ENCODE data around the gene LRRC52. TPM values are rescaled to one million over a fixed set of nuclear protein-coding genes. Genes with fewer than 3 reads are reported as not detected.

Gene LRRC52
- total RNA-seq, 6 experiments from 2014 or later, result not detected

- peaks cover 0 to 15% (median 0%) of the 10 kb centered on the region in 4 donors for H3K4me1 ChIP-seq
- peak in 1 of 4 donors; percentile 29 for ATAC-seq
- TF ChIP-seq CTCF (IDR thresholded peaks at IDR 0.05) (no peak), POLR2A (IDR thresholded peaks at IDR 0.05) (no peak)
- intact Hi-C loops (cut with DNase I), result no loop called here
- no peaks in the 10 kb centered on the region for H3K27me3 ChIP-seq
- H3K36me3 ChIP-seq, result no peaks in the 10 kb centered on the region
- 74% methylated on average over 3 of the region's 4 CpGs for WGBS (ENCODE audit: insufficient coverage, low coverage, low lambda C conversion rate, missing lambda C conversion rate)
- no peak overlapping the region for H3K27ac ChIP-seq
- no peak overlapping the region for H3K4me3 ChIP-seq
- no peaks in the 10 kb centered on the region for H3K9me3 ChIP-seq
- no peak for DNase-seq
These were observed 10.5 kb upstream of the LRRC52 start for GRCh38 chr1:165533254-165533653.

GRCh38 chr1:165536016-165536415 is 7.8 kb upstream of the LRRC52 start:
- H3K27me3 ChIP-seq, result no peaks in the 10 kb centered on the region
- DNase-seq (no peak), ATAC-seq (no peak)
- peaks cover 0 to 10% (median 0%) of the 10 kb centered on the region in 4 donors for H3K4me1 ChIP-seq
- 44% methylated on average over 3 of the region's 3 CpGs for WGBS (ENCODE audit: insufficient coverage, low coverage, low lambda C conversion rate, missing lambda C conversion rate)
- H3K36me3 ChIP-seq, result no peaks in the 10 kb centered on the region
- intact Hi-C loops (cut with DNase I), result no loop called here
- H3K27ac ChIP-seq, result no peak overlapping the region
- no peaks in the 10 kb centered on the region for H3K9me3 ChIP-seq
- no peak overlapping the region for H3K4me3 ChIP-seq
- TF ChIP-seq CTCF (IDR thresholded peaks at IDR 0.05) (no peak), POLR2A (IDR thresholded peaks at IDR 0.05) (no peak)

GRCh38 chr1:165537356-165538109 is 6.3 kb upstream of the LRRC52 start:
- no peak for DNase-seq
- TF ChIP-seq POLR2A (IDR thresholded peaks at IDR 0.05) (no peak), CTCF (IDR thresholded peaks at IDR 0.05) (no peak)
- Histone ChIP-seq H3K4me3 (no peak overlapping the region), H3K27me3 (no peaks in the 10 kb centered on the region), H3K36me3 (no peaks in the 10 kb centered on the region), H3K4me1 (no peaks in the 10 kb centered on the region), H3K9me3 (no peaks in the 10 kb centered on the region), H3K27ac (no peak overlapping the region)
- WGBS (ENCODE audit: insufficient coverage, low coverage, low lambda C conversion rate, missing lambda C conversion rate), result 53% methylated on average over 14 of the region's 14 CpGs
- no peak for ATAC-seq
- intact Hi-C loops (cut with DNase I), result no loop called here

GRCh38 chr1:165539306-165539705 is 4.5 kb upstream of the LRRC52 start:
- H3K36me3 ChIP-seq, result no peaks in the 10 kb centered on the region
- H3K27ac ChIP-seq, result no peak overlapping the region
- no peaks in the 10 kb centered on the region for H3K9me3 ChIP-seq
- ATAC-seq (no peak), DNase-seq (no peak)
- 71% methylated on average over 4 of the region's 4 CpGs for WGBS (ENCODE audit: insufficient coverage, low coverage, low lambda C conversion rate, missing lambda C conversion rate)
- no peaks in the 10 kb centered on the region for H3K4me1 ChIP-seq
- TF ChIP-seq POLR2A (IDR thresholded peaks at IDR 0.05) (no peak), CTCF (IDR thresholded peaks at IDR 0.05) (no peak)
- no peak overlapping the region for H3K4me3 ChIP-seq
- no peaks in the 10 kb centered on the region for H3K27me3 ChIP-seq
- intact Hi-C loops (cut with DNase I), result no loop called here
